Measurements from ENCODE around the gene COP1.
A peak's percentile ranks its signal among the peaks of the same experiment; 100 is the strongest.

COP1 gene

DNA sequence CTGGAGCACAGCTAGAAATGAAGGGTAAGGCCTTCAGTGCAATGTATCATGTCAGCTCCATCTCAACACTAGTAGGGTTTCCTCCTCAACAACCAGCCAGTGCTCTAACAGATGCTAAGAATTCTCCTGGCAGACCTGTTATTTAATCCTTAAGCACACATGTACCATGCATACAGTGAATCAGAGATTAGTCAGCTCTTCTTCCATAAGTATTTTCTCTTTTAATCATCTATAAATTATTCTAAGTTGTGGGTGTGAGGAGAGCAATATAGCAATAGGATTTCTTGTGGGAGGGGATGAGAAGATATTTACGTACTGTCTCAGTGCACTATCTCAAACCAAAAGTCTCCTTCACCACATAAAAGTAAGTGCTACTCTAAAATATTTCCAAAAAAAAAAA lies 95.3 kb downstream of the COP1 start:
- ATAC-seq: no peak
- TF ChIP-seq, protein P1, sequence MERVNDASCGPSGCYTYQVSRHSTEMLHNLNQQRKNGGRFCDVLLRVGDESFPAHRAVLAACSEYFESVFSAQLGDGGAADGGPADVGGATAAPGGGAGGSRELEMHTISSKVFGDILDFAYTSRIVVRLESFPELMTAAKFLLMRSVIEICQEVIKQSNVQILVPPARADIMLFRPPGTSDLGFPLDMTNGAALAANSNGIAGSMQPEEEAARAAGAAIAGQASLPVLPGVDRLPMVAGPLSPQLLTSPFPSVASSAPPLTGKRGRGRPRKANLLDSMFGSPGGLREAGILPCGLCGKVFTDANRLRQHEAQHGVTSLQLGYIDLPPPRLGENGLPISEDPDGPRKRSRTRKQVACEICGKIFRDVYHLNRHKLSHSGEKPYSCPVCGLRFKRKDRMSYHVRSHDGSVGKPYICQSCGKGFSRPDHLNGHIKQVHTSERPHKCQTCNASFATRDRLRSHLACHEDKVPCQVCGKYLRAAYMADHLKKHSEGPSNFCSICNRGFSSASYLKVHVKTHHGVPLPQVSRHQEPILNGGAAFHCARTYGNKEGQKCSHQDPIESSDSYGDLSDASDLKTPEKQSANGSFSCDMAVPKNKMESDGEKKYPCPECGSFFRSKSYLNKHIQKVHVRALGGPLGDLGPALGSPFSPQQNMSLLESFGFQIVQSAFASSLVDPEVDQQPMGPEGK (CRISPR knock-in tag; IDR thresholded peaks at IDR 0.05; ENCODE audit: borderline replicate concordance): no peak
- TF ChIP-seq, protein P2, sequence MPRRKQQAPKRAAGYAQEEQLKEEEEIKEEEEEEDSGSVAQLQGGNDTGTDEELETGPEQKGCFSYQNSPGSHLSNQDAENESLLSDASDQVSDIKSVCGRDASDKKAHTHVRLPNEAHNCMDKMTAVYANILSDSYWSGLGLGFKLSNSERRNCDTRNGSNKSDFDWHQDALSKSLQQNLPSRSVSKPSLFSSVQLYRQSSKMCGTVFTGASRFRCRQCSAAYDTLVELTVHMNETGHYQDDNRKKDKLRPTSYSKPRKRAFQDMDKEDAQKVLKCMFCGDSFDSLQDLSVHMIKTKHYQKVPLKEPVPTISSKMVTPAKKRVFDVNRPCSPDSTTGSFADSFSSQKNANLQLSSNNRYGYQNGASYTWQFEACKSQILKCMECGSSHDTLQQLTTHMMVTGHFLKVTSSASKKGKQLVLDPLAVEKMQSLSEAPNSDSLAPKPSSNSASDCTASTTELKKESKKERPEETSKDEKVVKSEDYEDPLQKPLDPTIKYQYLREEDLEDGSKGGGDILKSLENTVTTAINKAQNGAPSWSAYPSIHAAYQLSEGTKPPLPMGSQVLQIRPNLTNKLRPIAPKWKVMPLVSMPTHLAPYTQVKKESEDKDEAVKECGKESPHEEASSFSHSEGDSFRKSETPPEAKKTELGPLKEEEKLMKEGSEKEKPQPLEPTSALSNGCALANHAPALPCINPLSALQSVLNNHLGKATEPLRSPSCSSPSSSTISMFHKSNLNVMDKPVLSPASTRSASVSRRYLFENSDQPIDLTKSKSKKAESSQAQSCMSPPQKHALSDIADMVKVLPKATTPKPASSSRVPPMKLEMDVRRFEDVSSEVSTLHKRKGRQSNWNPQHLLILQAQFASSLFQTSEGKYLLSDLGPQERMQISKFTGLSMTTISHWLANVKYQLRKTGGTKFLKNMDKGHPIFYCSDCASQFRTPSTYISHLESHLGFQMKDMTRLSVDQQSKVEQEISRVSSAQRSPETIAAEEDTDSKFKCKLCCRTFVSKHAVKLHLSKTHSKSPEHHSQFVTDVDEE (CRISPR knock-in tag; IDR thresholded peaks at IDR 0.05): no peak
- TF ChIP-seq GLIS3 (CRISPR knock-in tag; IDR thresholded peaks at IDR 0.05) (no peak), TCF4 (CRISPR knock-in tag; IDR thresholded peaks at IDR 0.05; ENCODE audit: borderline replicate concordance) (no peak), CSDC2 (CRISPR knock-in tag; IDR thresholded peaks at IDR 0.05) (no peak), ZNF8 (CRISPR knock-in tag; IDR thresholded peaks at IDR 0.05) (no peak), ZFP30 (CRISPR knock-in tag; IDR thresholded peaks at IDR 0.05) (no peak), OSR1 (CRISPR knock-in tag; IDR thresholded peaks at IDR 0.05) (no peak), ISL1 (CRISPR knock-in tag; IDR thresholded peaks at IDR 0.05) (no peak), ESRRG (CRISPR knock-in tag; IDR thresholded peaks at IDR 0.05) (no peak), ZFP3 (CRISPR knock-in tag; IDR thresholded peaks at IDR 0.05) (no peak), RARB (CRISPR knock-in tag; IDR thresholded peaks at IDR 0.05) (no peak), ZNF70 (CRISPR knock-in tag; IDR thresholded peaks at IDR 0.05) (no peak), ZC3H10 (CRISPR knock-in tag; IDR thresholded peaks at IDR 0.05) (no peak), SNAI2 (CRISPR knock-in tag; IDR thresholded peaks at IDR 0.05) (no peak), TOX (CRISPR knock-in tag; IDR thresholded peaks at IDR 0.05; ENCODE audit: borderline replicate concordance) (no peak)
- TF ChIP-seq, protein P3, sequence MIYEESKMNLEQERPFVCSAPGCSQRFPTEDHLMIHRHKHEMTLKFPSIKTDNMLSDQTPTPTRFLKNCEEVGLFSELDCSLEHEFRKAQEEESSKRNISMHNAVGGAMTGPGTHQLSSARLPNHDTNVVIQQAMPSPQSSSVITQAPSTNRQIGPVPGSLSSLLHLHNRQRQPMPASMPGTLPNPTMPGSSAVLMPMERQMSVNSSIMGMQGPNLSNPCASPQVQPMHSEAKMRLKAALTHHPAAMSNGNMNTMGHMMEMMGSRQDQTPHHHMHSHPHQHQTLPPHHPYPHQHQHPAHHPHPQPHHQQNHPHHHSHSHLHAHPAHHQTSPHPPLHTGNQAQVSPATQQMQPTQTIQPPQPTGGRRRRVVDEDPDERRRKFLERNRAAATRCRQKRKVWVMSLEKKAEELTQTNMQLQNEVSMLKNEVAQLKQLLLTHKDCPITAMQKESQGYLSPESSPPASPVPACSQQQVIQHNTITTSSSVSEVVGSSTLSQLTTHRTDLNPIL (CRISPR knock-in tag; IDR thresholded peaks at IDR 0.05; ENCODE audit: low read depth): no peak
- TF ChIP-seq, protein P4, sequence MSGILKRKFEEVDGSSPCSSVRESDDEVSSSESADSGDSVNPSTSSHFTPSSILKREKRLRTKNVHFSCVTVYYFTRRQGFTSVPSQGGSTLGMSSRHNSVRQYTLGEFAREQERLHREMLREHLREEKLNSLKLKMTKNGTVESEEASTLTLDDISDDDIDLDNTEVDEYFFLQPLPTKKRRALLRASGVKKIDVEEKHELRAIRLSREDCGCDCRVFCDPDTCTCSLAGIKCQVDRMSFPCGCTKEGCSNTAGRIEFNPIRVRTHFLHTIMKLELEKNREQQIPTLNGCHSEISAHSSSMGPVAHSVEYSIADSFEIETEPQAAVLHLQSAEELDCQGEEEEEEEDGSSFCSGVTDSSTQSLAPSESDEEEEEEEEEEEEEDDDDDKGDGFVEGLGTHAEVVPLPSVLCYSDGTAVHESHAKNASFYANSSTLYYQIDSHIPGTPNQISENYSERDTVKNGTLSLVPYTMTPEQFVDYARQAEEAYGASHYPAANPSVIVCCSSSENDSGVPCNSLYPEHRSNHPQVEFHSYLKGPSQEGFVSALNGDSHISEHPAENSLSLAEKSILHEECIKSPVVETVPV (CRISPR knock-in tag; IDR thresholded peaks at IDR 0.05): no peak

DNA sequence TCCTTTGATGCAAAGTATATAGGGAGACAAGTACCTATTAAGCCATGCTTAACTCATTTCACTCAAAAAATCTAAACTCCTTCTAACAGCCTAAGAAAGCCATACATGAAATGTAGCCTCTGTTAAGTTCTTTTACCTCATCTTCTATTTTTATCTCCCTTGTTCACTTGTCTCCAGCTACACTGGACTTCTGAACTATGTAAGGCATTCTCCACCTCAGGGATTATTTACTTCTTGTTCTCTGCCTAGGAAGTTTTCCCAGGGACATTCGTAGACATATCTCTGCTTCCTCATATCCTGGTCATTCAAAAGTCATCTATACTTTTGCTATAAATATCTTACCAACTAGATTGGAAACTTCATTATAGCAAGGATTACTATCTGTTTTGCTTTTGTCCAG lies 96.9 kb downstream of the COP1 start:
- TF ChIP-seq, protein P1 (CRISPR knock-in tag; IDR thresholded peaks at IDR 0.05; ENCODE audit: borderline replicate concordance): no peak
- TF ChIP-seq ZNF70 (CRISPR knock-in tag; IDR thresholded peaks at IDR 0.05) (no peak), ZNF8 (CRISPR knock-in tag; IDR thresholded peaks at IDR 0.05) (no peak), ZFP30 (CRISPR knock-in tag; IDR thresholded peaks at IDR 0.05) (no peak), RARB (CRISPR knock-in tag; IDR thresholded peaks at IDR 0.05) (no peak), ZNF565 (CRISPR knock-in tag; conservative IDR thresholded peaks at IDR 0.05; ENCODE audit: low read depth) (no peak), TOX (CRISPR knock-in tag; IDR thresholded peaks at IDR 0.05; ENCODE audit: borderline replicate concordance) (no peak), TCF4 (CRISPR knock-in tag; IDR thresholded peaks at IDR 0.05; ENCODE audit: borderline replicate concordance) (no peak), ISL1 (CRISPR knock-in tag; IDR thresholded peaks at IDR 0.05) (no peak), PPARA (CRISPR knock-in tag; IDR thresholded peaks at IDR 0.05; ENCODE audit: borderline replicate concordance) (no peak), ZFP3 (CRISPR knock-in tag; IDR thresholded peaks at IDR 0.05) (no peak)
- TF ChIP-seq, protein P4 (CRISPR knock-in tag; IDR thresholded peaks at IDR 0.05): no peak
- TF ChIP-seq, protein P5, sequence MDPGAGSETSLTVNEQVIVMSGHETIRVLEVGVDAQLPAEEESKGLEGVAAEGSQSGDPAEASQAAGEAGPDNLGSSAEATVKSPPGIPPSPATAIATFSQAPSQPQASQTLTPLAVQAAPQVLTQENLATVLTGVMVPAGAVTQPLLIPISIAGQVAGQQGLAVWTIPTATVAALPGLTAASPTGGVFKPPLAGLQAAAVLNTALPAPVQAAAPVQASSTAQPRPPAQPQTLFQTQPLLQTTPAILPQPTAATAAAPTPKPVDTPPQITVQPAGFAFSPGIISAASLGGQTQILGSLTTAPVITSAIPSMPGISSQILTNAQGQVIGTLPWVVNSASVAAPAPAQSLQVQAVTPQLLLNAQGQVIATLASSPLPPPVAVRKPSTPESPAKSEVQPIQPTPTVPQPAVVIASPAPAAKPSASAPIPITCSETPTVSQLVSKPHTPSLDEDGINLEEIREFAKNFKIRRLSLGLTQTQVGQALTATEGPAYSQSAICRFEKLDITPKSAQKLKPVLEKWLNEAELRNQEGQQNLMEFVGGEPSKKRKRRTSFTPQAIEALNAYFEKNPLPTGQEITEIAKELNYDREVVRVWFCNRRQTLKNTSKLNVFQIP (CRISPR knock-in tag; IDR thresholded peaks at IDR 0.05; ENCODE audit: borderline replicate concordance, low read depth): no peak
- peak; percentile 48; the same call in 2 of the 3 replicates for ATAC-seq

All from SK-N-SH treated with all-trans-retinoic acid at 6 μM for 48 hours (cell line).